ELF-1 (cell line): Measurements from ENCODE around the gene NDC1.
A peak's percentile ranks its signal among the peaks of the same experiment; 100 is the strongest.
"Not testable (repeated sequence)": the region's sequence is repeated elsewhere in the genome, so short reads cannot be mapped to it uniquely, and the experiment has no call there.

Experiments
- DNase-seq: peaks from one replicate; pipeline ENCODE4 v3.0.0-alpha.2; 2016; ENCODE audit warnings: low read depth, low spot score

Gene NDC1

DNA sequence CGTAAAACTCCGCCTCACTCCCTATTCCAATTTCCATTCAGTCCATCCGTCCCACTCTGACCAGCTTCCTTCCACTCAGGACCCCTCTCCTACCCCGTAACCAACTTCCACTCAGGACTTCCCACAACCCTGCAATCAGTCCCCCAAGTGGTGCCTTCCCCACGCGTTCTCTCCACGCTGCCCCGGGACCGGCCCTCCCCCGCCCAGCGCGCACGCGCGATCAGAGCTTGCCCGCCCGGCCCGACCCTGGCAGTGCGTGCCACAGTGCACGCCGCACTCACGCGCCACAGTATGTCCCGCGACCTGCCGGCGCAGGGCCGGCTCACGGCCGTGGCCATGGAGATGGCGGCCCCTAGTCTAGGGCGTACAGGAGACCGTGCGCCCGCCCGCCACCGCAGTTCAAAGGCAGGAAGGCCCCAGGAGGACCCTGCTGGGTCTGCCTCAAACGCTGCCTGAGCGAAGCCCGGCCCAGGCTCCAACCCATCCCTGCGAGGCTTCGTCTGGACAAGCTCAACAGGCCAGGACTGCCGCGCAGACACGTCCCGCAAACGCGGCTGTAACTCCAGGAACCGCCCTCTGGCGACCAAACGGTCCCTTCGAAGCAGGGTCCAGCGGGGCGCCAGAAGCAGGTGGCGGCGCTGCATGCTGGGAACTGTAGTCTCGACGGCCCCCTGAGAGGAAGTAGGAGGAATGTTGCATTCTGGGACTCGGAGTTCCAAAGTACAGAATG, at the start of gene NDC1:
Gene NDC1, minus strand, starts transcription at position 373 of the 730 bp plus-strand sequence. Its CDS starts 35 bp downstream, at position 338.
- peak; percentile 98 for DNase-seq

GRCh38 chr1:53883600-53883999, 45.5 kb upstream of the NDC1 start:
- DNase-seq: not testable (repeated sequence)

DNA sequence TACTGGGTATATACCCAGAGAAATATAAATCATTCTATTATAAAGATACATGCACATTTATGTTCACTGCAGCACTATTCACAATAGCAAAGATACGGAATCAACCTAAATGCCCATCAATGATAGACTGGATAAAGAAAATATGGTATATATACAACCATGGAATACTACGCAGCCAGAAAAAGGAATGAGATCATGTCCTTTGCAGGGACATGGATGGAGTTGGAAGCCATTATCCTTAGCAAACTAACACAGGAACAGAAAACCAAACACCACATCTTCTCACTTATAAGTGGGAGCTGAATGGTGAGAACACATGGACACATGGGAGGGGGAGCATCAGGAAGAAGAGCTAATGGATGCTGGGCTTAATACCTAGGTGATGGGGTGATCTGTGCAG, 43.8 kb upstream of the NDC1 start:
- not testable (repeated sequence) for DNase-seq

DNA sequence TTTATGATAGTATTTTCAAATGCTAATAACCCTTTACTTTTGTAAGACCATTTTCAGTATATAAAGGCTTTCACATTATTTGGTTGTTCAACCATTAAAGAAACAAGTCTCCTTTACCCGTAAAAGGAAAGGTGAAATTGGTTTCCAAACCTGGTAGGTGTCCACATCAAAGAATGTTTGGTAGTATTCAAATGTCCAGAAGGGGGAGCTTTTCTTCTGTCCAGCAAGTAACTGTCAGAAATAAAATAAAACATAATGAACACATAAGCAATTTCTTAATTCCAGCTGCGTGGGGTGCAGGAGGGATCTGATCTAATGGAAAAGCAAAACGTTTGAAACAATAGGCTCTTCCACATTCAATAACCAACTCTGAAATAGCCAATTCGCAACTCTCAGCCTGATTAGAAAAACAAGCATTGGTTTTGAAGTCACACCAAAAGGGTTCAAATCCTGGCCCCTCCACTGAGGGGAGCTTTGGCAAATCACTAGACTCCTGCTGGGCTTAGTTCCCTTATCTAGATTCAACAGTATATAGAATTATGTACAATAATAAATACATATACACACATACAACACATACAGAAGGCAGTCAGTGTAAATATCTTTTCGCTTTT, 40.5 kb upstream of the NDC1 start:
- DNase-seq: no peak

GRCh38 chr1:53875150-53875549, 37.1 kb upstream of the NDC1 start:
- not testable (repeated sequence) for DNase-seq

DNA sequence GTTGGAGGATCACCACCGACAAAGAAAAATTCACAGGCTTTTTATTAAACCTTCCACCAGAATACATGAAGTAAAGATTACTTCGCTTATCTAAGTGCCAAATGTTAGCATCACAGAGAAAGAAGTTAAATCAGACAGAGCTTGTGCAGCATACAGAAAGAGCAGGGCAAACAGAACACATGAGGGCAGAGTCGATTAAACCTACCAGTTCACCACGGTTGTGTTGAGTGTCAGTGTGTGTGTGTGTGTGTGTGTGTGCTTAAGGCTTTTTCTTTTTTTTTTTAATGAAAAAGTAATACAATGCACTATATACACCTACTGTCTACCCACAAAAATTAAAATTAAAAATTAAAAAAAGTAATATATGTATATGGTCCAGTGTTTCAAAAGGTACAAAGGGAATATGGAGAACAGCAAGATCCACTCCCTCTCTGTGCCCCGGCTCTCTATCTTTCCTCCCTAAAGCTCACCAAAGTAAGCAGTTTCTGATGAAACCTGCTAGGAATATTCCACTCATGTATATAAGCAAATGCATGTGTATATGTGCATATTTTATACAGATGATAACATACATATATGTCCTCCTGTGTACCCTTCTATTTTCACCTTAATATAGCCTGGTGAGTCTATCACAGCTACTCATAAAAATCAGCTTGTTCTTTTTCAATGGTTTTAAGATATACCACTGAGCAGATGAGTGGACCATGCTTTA, 33.8 kb upstream of the NDC1 start:
- no peak for DNase-seq

GRCh38 chr1:53871221-53871620, 33.1 kb upstream of the NDC1 start:
- no peak for DNase-seq

- DNase-seq: no peak
Measured at GRCh38 chr1:53869454-53870117, 31.5 kb upstream of the NDC1 start.

GRCh38 chr1:53868565-53868964, 30.5 kb upstream of the NDC1 start:
- no peak for DNase-seq

DNA sequence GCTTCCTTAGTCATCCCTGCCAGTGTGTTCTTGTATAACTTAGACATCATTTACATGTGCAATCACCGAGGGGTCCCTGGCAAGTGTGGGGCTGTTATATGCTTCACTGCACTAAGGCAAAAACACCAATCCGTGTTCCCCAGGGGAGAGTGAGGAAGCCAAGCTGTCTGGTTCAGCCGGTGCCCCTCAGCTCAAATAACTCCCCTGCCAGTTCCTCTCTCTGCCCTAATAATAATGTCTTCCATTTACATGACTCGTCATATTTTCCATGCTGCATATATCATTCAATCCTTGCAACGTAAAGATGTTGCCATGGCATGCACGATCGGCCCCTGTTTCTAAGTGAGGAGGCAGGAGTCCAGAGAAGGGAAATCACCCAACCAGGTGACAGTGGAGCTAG, 24.4 kb upstream of the NDC1 start:
- no peak for DNase-seq

- DNase-seq: peak; percentile 65
Measured at GRCh38 chr1:53860967-53861411, 22.9 kb upstream of the NDC1 start.

DNA sequence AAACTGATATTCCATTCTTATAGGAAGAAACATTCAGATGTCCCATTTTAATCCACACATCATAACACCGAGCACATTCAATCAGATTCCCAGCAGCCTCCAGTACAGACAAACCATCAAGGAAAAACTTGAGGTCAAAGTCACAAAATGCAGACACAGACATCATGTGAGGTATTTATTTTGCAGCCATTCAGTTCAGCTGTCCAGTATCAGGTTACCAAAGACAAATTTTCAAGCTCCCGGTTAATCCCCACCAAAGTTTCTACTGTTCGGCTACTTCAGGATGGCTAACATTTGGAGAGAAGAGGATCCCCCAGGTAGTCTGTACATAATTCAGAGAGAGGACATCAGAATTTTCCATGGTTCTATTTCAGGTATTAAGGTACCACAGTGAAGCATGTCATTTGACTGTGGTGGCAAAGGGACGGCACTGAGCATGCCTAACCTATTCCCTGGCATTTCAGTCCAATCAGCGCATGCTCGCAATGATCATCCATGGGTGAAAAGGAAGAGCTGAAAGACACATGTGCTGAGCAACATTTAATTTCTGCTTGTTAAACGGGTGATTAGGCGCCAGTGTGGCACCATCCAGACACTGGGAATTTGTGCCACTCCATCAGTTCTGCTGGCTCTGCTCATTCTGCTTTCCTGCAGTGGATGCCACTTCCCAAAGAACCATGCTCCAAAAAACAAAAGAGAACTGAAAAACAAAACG, 13.6 kb upstream of the NDC1 start:
- no peak for DNase-seq

DNA sequence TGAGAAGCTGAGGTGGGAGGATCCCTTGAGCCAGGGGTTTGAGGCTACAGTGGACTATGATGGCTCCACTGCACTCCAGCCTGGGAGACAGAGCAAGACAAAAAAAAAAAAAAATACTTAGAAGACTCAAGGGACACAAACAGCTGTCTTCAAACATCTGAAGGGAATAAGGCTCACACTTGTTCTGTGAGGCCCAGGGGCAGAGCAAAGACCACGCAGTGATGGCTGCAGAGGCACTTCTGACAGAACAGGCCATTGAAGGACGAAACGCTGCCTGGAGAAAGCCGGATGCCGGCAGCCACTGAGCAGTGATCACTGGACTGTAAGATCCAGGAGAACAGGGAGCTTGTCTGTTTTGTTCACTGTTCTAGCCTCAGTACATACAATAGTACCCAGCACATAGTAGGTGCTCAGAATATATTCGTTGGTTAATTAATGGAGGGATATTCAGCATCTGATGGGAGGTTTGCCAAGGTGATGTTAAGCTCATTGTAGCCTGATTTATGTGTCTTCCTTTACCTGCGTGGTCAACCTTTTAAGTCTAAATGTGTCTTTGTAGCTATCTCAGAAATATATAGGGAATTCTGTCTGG, 12.1 kb upstream of the NDC1 start:
- no peak for DNase-seq

GRCh38 chr1:53847980-53848379, 9.9 kb upstream of the NDC1 start:
- DNase-seq: no peak

GRCh38 chr1:53842347-53842746, 4.3 kb upstream of the NDC1 start:
- no peak for DNase-seq

GRCh38 chr1:53838654-53838974, 518 bp upstream of the NDC1 start:
- no peak for DNase-seq

DNA sequence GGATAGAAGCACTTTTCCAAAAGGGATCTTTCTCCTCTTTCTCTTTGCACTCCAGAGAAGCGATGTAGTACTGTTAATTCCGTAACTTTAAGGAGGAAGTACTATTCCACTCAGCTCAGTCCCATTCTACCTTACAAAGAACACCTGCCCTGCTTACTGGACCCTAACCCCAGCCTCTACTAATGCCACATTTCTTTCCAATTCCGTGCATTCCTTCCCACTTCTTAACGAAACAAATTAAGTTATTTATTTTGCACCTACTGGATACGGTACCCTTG, 511 bp downstream of the NDC1 start:
- no peak for DNase-seq

- DNase-seq: no peak
Measured at GRCh38 chr1:53835491-53835890, 2.6 kb downstream of the NDC1 start.

- DNase-seq: no peak
Measured at GRCh38 chr1:53834776-53835175, 3.3 kb downstream of the NDC1 start.

- DNase-seq: no peak
Measured at GRCh38 chr1:53833393-53833792, 4.7 kb downstream of the NDC1 start.

GRCh38 chr1:53826367-53826766, 11.7 kb downstream of the NDC1 start:
- no peak for DNase-seq

- no peak for DNase-seq
Measured at GRCh38 chr1:53825306-53825705, 12.8 kb downstream of the NDC1 start.
